H9 (cell line): ENCODE measurements around the gene PAK5. TPM values are rescaled to one million over a fixed set of nuclear protein-coding genes. Genes with fewer than 3 reads are reported as not detected.

Experiments
- DNase-seq: peaks from one replicate; pipeline ENCODE4 v3.0.0-alpha.2; 2017
- H2AFZ ChIP-seq: one replicate; pipeline ENCODE4 v1.6.1; 2013; ENCODE audit warnings: mild to moderate bottlenecking, low read length, control low read depth, moderate library complexity
- H2AK5ac ChIP-seq: 2 replicates; pipeline ENCODE4 v1.6.1; 2013; ENCODE audit warnings: low read length, control low read depth, mixed read lengths; ENCODE audit not compliant: insufficient read length
- H2BK120ac ChIP-seq: one replicate; pipeline ENCODE4 v1.6.1; 2013; ENCODE audit warnings: low read depth, mild to moderate bottlenecking, low read length, control low read depth, inconsistent platforms; ENCODE audit not compliant: poor library complexity, severe bottlenecking
- H2BK12ac ChIP-seq: 2 replicates; pipeline ENCODE4 v1.6.1; 2013; ENCODE audit warnings: low read length, control low read depth, mixed read lengths, low read depth; ENCODE audit not compliant: insufficient read length
- H2BK15ac ChIP-seq: 2 replicates; pipeline ENCODE4 v1.6.1; 2013; ENCODE audit warnings: low read depth, low read length, control low read depth
- H2BK20ac ChIP-seq: one replicate; pipeline ENCODE4 v1.6.1; 2013; ENCODE audit warnings: low read depth, mild to moderate bottlenecking, low read length, control low read depth, inconsistent platforms; ENCODE audit not compliant: poor library complexity, severe bottlenecking
- H2BK5ac ChIP-seq: 2 replicates; pipeline ENCODE4 v1.6.1; 2013; ENCODE audit warnings: low read length, control low read depth, mixed read lengths; ENCODE audit not compliant: insufficient read length
- H3K14ac ChIP-seq: 2 replicates; pipeline ENCODE4 v1.6.1; 2013; ENCODE audit warnings: low read length, control low read depth; ENCODE audit not compliant: insufficient read depth
- H3K18ac ChIP-seq: 2 replicates; pipeline ENCODE4 v1.6.1; 2013; ENCODE audit warnings: low read depth, mild to moderate bottlenecking, mixed read lengths, low read length, control low read depth; ENCODE audit not compliant: insufficient read length
- H3K23ac ChIP-seq: 2 replicates; pipeline ENCODE4 v1.6.1; 2013; ENCODE audit warnings: low read length, control low read depth, mixed read lengths, low read depth; ENCODE audit not compliant: insufficient read length
- H3K23me2 ChIP-seq: 2 replicates; pipeline ENCODE4 v1.6.1; 2013; ENCODE audit warnings: low read depth, mild to moderate bottlenecking, mixed read lengths, low read length, control low read depth; ENCODE audit not compliant: insufficient read length, poor library complexity, severe bottlenecking
- H3K27ac ChIP-seq: 2 replicates; pipeline ENCODE4 v1.5.1; 2013; ENCODE audit warnings: low read length, control low read depth, mixed read lengths, low read depth; ENCODE audit not compliant: insufficient read length
- H3K27me3 ChIP-seq: 2 replicates; pipeline ENCODE4 v1.6.1; 2013; ENCODE audit warnings: low read length, control low read depth, inconsistent platforms; ENCODE audit not compliant: insufficient read depth
- H3K4ac ChIP-seq: 2 replicates; pipeline ENCODE4 v1.6.1; 2013; ENCODE audit warnings: low read depth, mild to moderate bottlenecking, control low read depth, inconsistent platforms, low read length, moderate library complexity
- H3K4me1 ChIP-seq: 2 replicates; pipeline ENCODE4 v1.6.1; 2013; ENCODE audit warnings: low read length, control low read depth, inconsistent platforms; ENCODE audit not compliant: insufficient read depth
- H3K4me2 ChIP-seq: 2 replicates; pipeline ENCODE4 v1.6.1; 2013; ENCODE audit warnings: low read length, control low read depth, mixed read lengths; ENCODE audit not compliant: insufficient read length, insufficient read depth
- H3K56ac ChIP-seq: 2 replicates; pipeline ENCODE4 v1.6.1; 2013; ENCODE audit warnings: low read depth, mild to moderate bottlenecking, mixed read lengths, low read length, control low read depth; ENCODE audit not compliant: insufficient read length
- H3K79me1 ChIP-seq: 2 replicates; pipeline ENCODE4 v1.6.1; 2013; ENCODE audit warnings: low read depth, mild to moderate bottlenecking, moderate library complexity, low read length, control low read depth, inconsistent platforms; ENCODE audit not compliant: insufficient read depth, poor library complexity, severe bottlenecking
- H3K79me2 ChIP-seq: 2 replicates; pipeline ENCODE4 v1.6.1; 2013; ENCODE audit warnings: low read length, control low read depth, inconsistent platforms; ENCODE audit not compliant: insufficient read depth
- H3K9ac ChIP-seq: 2 replicates; pipeline ENCODE4 v1.6.1; 2013; ENCODE audit warnings: low read length, control low read depth, mixed read lengths; ENCODE audit not compliant: insufficient read length; ENCODE audit errors: extremely low read depth
- H3K9me3 ChIP-seq: one replicate; pipeline ENCODE4 v1.6.1; 2013; ENCODE audit warnings: low read depth, low read length, inconsistent platforms; ENCODE audit not compliant: control insufficient read depth
- H3T11ph ChIP-seq: one replicate; pipeline ENCODE4 v1.6.1; 2013; ENCODE audit warnings: mild to moderate bottlenecking, low read length, control low read depth, inconsistent platforms
- H4K20me1 ChIP-seq: one replicate; pipeline ENCODE4 v1.6.1; 2013; ENCODE audit not compliant: control insufficient read depth, insufficient read length, insufficient read depth
- H4K5ac ChIP-seq: 2 replicates; pipeline ENCODE4 v1.6.1; 2013; ENCODE audit warnings: low read depth, mild to moderate bottlenecking, mixed read lengths, low read length, control low read depth; ENCODE audit not compliant: insufficient read length
- H4K8ac ChIP-seq: replicated peaks from 2 replicates; pipeline ENCODE4 v1.6.1; 2013; ENCODE audit warnings: low read length, control low read depth, mixed read lengths, low read depth; ENCODE audit not compliant: insufficient read length
- H4K91ac ChIP-seq: 2 replicates; pipeline ENCODE4 v1.6.1; 2013; ENCODE audit warnings: low read depth, mild to moderate bottlenecking, moderate library complexity, mixed read lengths, low read length, control low read depth; ENCODE audit not compliant: insufficient read length
- H3K27ac Mint-ChIP-seq, 3 experiments: 2 replicates in 2 of 3; 3 replicates in 1 of 3; pipeline ENCODE4 v1.8.0; 2020 to 2021; ENCODE audit warnings: mixed read lengths in 3 of 3, mild to moderate bottlenecking in 1 of 3, moderate library complexity in 1 of 3
- H3K27me3 Mint-ChIP-seq: 2 replicates; pipeline ENCODE4 v1.8.0; 2021; ENCODE audit warnings: low read depth, mild to moderate bottlenecking, moderate library complexity, mixed read lengths
- H3K36me3 Mint-ChIP-seq, 3 experiments: 2 replicates in 2 of 3; 3 replicates in 1 of 3; pipeline ENCODE4 v1.8.0; 2020 to 2021; ENCODE audit warnings: low read depth in 3 of 3, mixed read lengths in 3 of 3; ENCODE audit not compliant: insufficient read depth in 1 of 3
- H3K4me1 Mint-ChIP-seq, 2 experiments: 2 replicates each; pipeline ENCODE4 v1.8.0; 2020; ENCODE audit warnings: mixed read lengths in 2 of 2
- H3K4me3 Mint-ChIP-seq, 2 experiments: 2 replicates in 1 of 2; 3 replicates in 1 of 2; pipeline ENCODE4 v1.8.0; 2020 to 2021; ENCODE audit warnings: mild to moderate bottlenecking in 2 of 2, mixed read lengths in 2 of 2, moderate library complexity in 1 of 2
- H3K9me3 Mint-ChIP-seq, 2 experiments: 2 replicates in 1 of 2; 3 replicates in 1 of 2; pipeline ENCODE4 v1.8.0; 2020; ENCODE audit warnings: mild to moderate bottlenecking in 2 of 2, mixed read lengths in 2 of 2, moderate library complexity in 1 of 2
- CTCF ChIP-seq: fragments of 200-600 bp; sonication (generic); conservative IDR thresholded peaks from 3 replicates; pipeline ENCODE4 v1.8.0; 2021; ENCODE audit warnings: antibody characterized with exemption, mild to moderate bottlenecking
- WGBS: extraction: QIAGEN DNeasy Blood & Tissue Kit; methylation state at CpG from one replicate; pipeline ENCODE4 v1.1.7; 2013; ENCODE audit warnings: missing lambda C conversion rate, low lambda C conversion rate, mixed read lengths; ENCODE audit not compliant: insufficient read length; ENCODE audit errors: extremely low coverage; 5-methylcytosine and 5-hydroxymethylcytosine counted together
- total RNA-seq: library from RNA; stranded (reverse); gene quantifications from 2 replicates; pipeline ENCODE4 v1.2.1, GENCODE V29; 2021

PAK5 gene
- total RNA-seq, 1 experiment from 2014 or later, result 0.20 TPM

GRCh38 chr20:9711872-9712271 is 127.0 kb downstream of the PAK5 start:
- H3K79me2 ChIP-seq, result no peaks in the 10 kb centered on the region

More at GRCh38 chr20:9711872-9712271, 127.0 kb downstream of the PAK5 start:
- Histone ChIP-seq H4K20me1 (no peaks in the 10 kb centered on the region), H3K56ac (no peak overlapping the region), H4K8ac (no peak overlapping the region), H4K91ac (no peak overlapping the region), H3K9me3 (no peaks in the 10 kb centered on the region), H3K4ac (no peak overlapping the region), H3K27ac (no peak overlapping the region), H3K9ac (no peak overlapping the region), H2AFZ (no peak overlapping the region), H3K23me2 (no peaks in the 10 kb centered on the region), H3K4me1 (no peaks in the 10 kb centered on the region), H3K18ac (no peak overlapping the region), H2AK5ac (no peak overlapping the region), H3K79me1 (no peaks in the 10 kb centered on the region), H4K5ac (no peak overlapping the region), H3T11ph (no peak overlapping the region), H2BK15ac (no peak overlapping the region), H3K23ac (no peak overlapping the region), H2BK5ac (no peak overlapping the region), H2BK12ac (no peak overlapping the region), H3K4me2 (no peak overlapping the region), H2BK20ac (no peak overlapping the region), H3K14ac (no peak overlapping the region), H3K27me3 (no peaks in the 10 kb centered on the region), H2BK120ac (no peak overlapping the region)
- Mint-ChIP-seq H3K4me3 (no peak overlapping the region), H3K9me3 (no peaks in the 10 kb centered on the region; a peak in 1 of 5 replicates), H3K4me1 (no peaks in the 10 kb centered on the region), H3K27me3 (no peaks in the 10 kb centered on the region; the same call in 1 of the 2 replicates), H3K27ac (no peak overlapping the region), H3K36me3 (no peaks in the 10 kb centered on the region)
- no peak for DNase-seq
- TF ChIP-seq CTCF, result no peak
- no CpG with 5 or more reads among the region's 2 CpGs for WGBS
